Measurements from ENCODE around the gene CXADR. TPM values are rescaled to one million over a fixed set of nuclear protein-coding genes. Genes with fewer than 3 reads are reported as not detected.

The CXADR gene
- total RNA-seq, 1 donor from 2014 or later: 226 TPM

GRCh38 chr21:17575076-17575475, 62.2 kb downstream of the CXADR start:
- no peaks in the 10 kb centered on the region for H3K9me3 ChIP-seq (ENCODE audit: low read depth)
- H3K4me2 ChIP-seq: no peak overlapping the region
- Mint-ChIP-seq H3K27me3 (ENCODE audit: insufficient read depth, low read depth) (peaks cover 2% of the 10 kb centered on the region), H3K4me1 (peaks cover 2% of the 10 kb centered on the region), H3K27ac (no peak overlapping the region), H3K4me3 (no peak overlapping the region), H3K9me3 (no peaks in the 10 kb centered on the region), H3K36me3 (peaks cover 20% of the 10 kb centered on the region)
- no peak overlapping the region for H2AFZ ChIP-seq (replicated peaks)
- peaks cover 7% of the 10 kb centered on the region for H3K36me3 ChIP-seq
- no peak overlapping the region for H3K4me3 ChIP-seq
- H3K27me3 ChIP-seq: no peaks in the 10 kb centered on the region
- no peaks in the 10 kb centered on the region for H3F3A ChIP-seq (ENCODE audit: low read depth)
- H3K27ac ChIP-seq: no peak overlapping the region
- TF ChIP-seq CTCF (IDR thresholded peaks at IDR 0.05) (no peak), EZH2phosphoT487 (IDR thresholded peaks at IDR 0.05) (no peak), EZH2 (IDR thresholded peaks at IDR 0.05) (no peak)
- peaks cover 51% of the 10 kb centered on the region for H3K79me2 ChIP-seq (ENCODE audit: low read depth)
- peaks cover 2% of the 10 kb centered on the region for H3K4me1 ChIP-seq
- peaks cover 10% of the 10 kb centered on the region for H4K20me1 ChIP-seq (ENCODE audit: low read depth)
- DNase-seq (ENCODE audit: low spot score): no peak
- no peak overlapping the region for H3K9ac ChIP-seq

DNA sequence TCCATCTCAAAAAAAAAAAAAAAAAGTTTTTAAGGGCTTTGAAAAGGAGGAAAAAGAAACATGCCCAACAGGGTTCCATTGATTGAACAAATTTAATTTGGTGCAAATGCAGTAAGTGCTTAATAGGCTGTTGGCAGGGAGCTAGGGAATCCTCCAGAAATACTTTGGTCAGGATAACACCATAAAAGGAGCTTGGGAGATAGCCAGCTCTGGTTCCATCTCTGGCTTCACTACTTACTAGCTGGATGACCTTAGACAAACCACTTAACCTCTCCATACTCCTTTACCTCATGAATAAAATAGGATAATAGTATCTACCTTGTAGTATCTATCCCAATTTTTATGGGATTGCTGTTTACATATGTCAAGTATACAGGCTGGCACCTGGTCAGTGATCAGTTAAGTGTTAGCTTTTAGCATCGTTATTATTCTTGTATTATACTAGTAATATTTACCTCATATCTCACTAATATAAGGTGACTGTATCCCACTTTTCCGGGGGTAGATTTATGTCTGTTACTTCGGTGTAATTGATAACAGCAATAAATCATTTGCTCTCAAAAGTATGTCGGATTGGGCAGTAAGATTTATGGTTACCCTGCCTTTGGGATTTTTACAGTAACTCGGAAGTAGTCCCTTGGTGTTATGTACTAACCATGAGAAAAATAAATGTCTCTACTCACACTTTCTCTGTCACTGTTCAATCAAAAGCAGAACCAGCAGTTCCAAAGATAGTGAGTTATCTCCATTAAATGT, 63.4 kb downstream of the CXADR start:
- H3K9me3 ChIP-seq (ENCODE audit: low read depth): no peaks in the 10 kb centered on the region
- H3F3A ChIP-seq (ENCODE audit: low read depth): no peaks in the 10 kb centered on the region
- peaks cover 39% of the 10 kb centered on the region for H3K79me2 ChIP-seq (ENCODE audit: low read depth)
- H3K4me3 ChIP-seq: no peak overlapping the region
- H3K36me3 ChIP-seq: peaks cover 1% of the 10 kb centered on the region
- no peak for DNase-seq (ENCODE audit: low spot score)
- Mint-ChIP-seq H3K36me3 (peaks cover 20% of the 10 kb centered on the region), H3K4me3 (no peak overlapping the region), H3K27ac (no peak overlapping the region), H3K9me3 (no peaks in the 10 kb centered on the region), H3K4me1 (no peaks in the 10 kb centered on the region), H3K27me3 (ENCODE audit: insufficient read depth, low read depth) (peaks cover 2% of the 10 kb centered on the region)
- no peak overlapping the region for H3K4me2 ChIP-seq
- TF ChIP-seq EZH2phosphoT487 (IDR thresholded peaks at IDR 0.05) (no peak), EZH2 (IDR thresholded peaks at IDR 0.05) (no peak), CTCF (IDR thresholded peaks at IDR 0.05) (no peak)
- H2AFZ ChIP-seq (replicated peaks): no peak overlapping the region
- no peak overlapping the region for H3K27ac ChIP-seq
- H3K9ac ChIP-seq: no peak overlapping the region
- H3K27me3 ChIP-seq: no peaks in the 10 kb centered on the region
- no peaks in the 10 kb centered on the region for H3K4me1 ChIP-seq
- peaks cover 10% of the 10 kb centered on the region for H4K20me1 ChIP-seq (ENCODE audit: low read depth)

DNA sequence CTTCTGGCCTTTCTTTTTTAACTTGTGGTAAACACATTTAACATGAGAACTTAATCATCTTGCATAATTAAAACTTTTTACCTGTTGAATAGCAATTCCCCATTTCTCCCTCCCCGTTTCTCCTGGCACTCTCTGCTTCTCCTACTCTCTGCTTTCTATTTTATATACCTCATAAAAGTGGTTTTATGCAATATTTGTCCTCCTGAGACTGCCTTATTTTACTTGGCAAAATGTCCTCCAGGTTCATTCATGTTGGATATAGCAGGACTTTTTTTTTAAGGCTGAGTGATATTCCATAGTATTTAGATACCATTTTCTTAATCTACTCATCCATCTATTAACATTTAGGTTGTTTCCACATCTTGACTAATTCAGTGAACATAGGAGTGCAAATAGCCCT, 64.9 kb downstream of the CXADR start:
- Mint-ChIP-seq H3K9me3 (no peaks in the 10 kb centered on the region), H3K4me3 (no peak overlapping the region), H3K36me3 (peaks cover 27% of the 10 kb centered on the region), H3K27ac (no peak overlapping the region), H3K4me1 (no peaks in the 10 kb centered on the region), H3K27me3 (ENCODE audit: insufficient read depth, low read depth) (no peaks in the 10 kb centered on the region)
- no peaks in the 10 kb centered on the region for H3K36me3 ChIP-seq
- peaks cover 36% of the 10 kb centered on the region for H3K79me2 ChIP-seq (ENCODE audit: low read depth)
- H3K4me2 ChIP-seq: no peak overlapping the region
- no peaks in the 10 kb centered on the region for H3K9me3 ChIP-seq (ENCODE audit: low read depth)
- no peak overlapping the region for H2AFZ ChIP-seq (replicated peaks)
- no peaks in the 10 kb centered on the region for H3K4me1 ChIP-seq
- no peak overlapping the region for H3K4me3 ChIP-seq
- peaks cover 10% of the 10 kb centered on the region for H4K20me1 ChIP-seq (ENCODE audit: low read depth)
- no peak overlapping the region for H3K9ac ChIP-seq
- no peaks in the 10 kb centered on the region for H3K27me3 ChIP-seq
- TF ChIP-seq EZH2 (IDR thresholded peaks at IDR 0.05) (no peak), CTCF (IDR thresholded peaks at IDR 0.05) (no peak), EZH2phosphoT487 (IDR thresholded peaks at IDR 0.05) (no peak)
- H3F3A ChIP-seq (ENCODE audit: low read depth): no peaks in the 10 kb centered on the region
- H3K27ac ChIP-seq: no peak overlapping the region
- DNase-seq (ENCODE audit: low spot score): no peak
